Measurements from ENCODE around the gene KAT8.

- TF ChIP-seq CTCF (IDR thresholded peaks at IDR 0.05) (no peak), POLR2A (IDR thresholded peaks at IDR 0.05) (no peak)
Observed at GRCh38 chr16:31130336-31130891, 12.9 kb downstream of the KAT8 start.
